HL-60 (cell line): Measurements from ENCODE around the gene ANKFN1.

ENCODE experiments used
- DNase-seq, 2 experiments: peaks; one replicate each; pipeline ENCODE4 v3.0.0-alpha.2; 2010 to 2020; ENCODE audit warnings: low read depth in 1 of 2, low spot score in 1 of 2
- H3K27ac ChIP-seq: fragments of 250-450 bp; sonication (Bioruptor Pico); replicated peaks from 2 replicates; pipeline ENCODE4 v1.5.1; 2020; ENCODE audit warnings: mild to moderate bottlenecking, moderate library complexity
- H3K27me3 ChIP-seq: fragments of 250-450 bp; sonication (Bioruptor Pico); 2 replicates; pipeline ENCODE4 v1.5.1; 2021; ENCODE audit warnings: mild to moderate bottlenecking, moderate library complexity; ENCODE audit not compliant: insufficient read depth, poor library complexity, severe bottlenecking
- H3K4me3 ChIP-seq: replicated peaks from 2 replicates; pipeline ENCODE4 v1.5.1; 2011; ENCODE audit warnings: mild to moderate bottlenecking, control low read depth, low read length; ENCODE audit not compliant: insufficient read depth
- GABPA ChIP-seq: IDR thresholded peaks from 2 replicates; pipeline ENCODE4 v1.6.1; 2012; ENCODE audit warnings: low read depth
- POLR2AphosphoS5 ChIP-seq: IDR thresholded peaks from 2 replicates; pipeline ENCODE4 v1.6.1; 2012; ENCODE audit warnings: low read depth
- REST ChIP-seq: IDR thresholded peaks from 2 replicates; pipeline ENCODE4 v1.6.1; 2012; ENCODE audit warnings: low read depth; ENCODE audit not compliant: insufficient replicate concordance
- SPI1 ChIP-seq: IDR thresholded peaks from 2 replicates; pipeline ENCODE4 v1.6.1; 2012; ENCODE audit warnings: low read depth, mild to moderate bottlenecking, borderline replicate concordance
- TF ChIP-seq, protein P1 (sequence below): IDR thresholded peaks from one replicate; pipeline ENCODE4 v1.5.1; 2011; ENCODE audit warnings: low read length, control low read depth, inconsistent platforms; ENCODE audit not compliant: insufficient read depth

Gene ANKFN1

DNA sequence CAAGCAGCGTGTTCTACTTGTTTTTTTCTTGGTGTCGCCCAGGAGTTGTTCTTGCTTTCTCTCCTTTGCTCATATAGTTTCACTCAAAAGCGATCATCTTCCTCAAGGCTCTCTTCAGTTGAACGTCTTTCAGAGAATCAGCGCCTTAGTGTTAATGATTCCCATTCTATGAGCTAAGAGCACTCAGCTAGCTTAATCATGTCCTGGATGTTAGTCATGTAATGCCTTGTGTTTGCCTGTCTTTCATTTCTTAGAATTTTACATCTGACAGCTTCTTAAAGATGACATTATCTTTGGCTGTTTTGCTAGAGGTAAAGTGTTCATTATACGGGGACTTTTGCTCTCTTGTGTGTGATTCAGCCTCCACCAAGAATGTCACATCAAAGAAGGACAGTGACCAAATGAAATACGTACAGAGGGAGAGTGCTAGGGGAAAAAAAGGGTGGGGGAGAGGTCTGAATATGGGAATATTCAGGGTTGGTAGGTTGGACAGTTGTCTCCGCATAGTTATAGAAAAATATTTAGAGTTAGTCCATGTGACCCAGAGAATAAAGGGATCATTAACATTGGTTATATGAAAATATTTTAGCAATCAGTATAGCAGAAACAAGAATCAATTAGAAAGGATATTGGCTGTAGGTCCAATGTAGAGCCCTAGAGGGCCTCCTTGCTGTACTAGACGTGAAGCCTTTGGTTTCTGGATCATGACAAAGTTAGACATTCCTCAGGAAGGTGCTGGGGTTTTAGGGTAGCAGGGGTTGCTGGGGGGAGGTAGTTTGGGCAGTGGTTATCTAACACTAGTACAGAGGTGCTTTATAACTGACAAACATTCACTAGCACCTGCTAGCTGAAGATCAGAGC, 31.9 kb upstream of the ANKFN1 start:
- peak in 1 of 2 experiments; percentile 5 for DNase-seq
- no peak for TF ChIP-seq REST
- TF ChIP-seq, protein P1, sequence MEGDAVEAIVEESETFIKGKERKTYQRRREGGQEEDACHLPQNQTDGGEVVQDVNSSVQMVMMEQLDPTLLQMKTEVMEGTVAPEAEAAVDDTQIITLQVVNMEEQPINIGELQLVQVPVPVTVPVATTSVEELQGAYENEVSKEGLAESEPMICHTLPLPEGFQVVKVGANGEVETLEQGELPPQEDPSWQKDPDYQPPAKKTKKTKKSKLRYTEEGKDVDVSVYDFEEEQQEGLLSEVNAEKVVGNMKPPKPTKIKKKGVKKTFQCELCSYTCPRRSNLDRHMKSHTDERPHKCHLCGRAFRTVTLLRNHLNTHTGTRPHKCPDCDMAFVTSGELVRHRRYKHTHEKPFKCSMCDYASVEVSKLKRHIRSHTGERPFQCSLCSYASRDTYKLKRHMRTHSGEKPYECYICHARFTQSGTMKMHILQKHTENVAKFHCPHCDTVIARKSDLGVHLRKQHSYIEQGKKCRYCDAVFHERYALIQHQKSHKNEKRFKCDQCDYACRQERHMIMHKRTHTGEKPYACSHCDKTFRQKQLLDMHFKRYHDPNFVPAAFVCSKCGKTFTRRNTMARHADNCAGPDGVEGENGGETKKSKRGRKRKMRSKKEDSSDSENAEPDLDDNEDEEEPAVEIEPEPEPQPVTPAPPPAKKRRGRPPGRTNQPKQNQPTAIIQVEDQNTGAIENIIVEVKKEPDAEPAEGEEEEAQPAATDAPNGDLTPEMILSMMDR, result peak; percentile 0
- no peak overlapping the region for H3K27ac ChIP-seq
- H3K27me3 ChIP-seq, result no peaks in the 10 kb centered on the region
- H3K4me3 ChIP-seq, result no peak overlapping the region

GRCh38 chr17:56125830-56126819, 27.1 kb upstream of the ANKFN1 start:
- H3K27me3 ChIP-seq, result no peaks in the 10 kb centered on the region
- no peak overlapping the region for H3K27ac ChIP-seq
- peak in 1 of 2 experiments; percentile 60 for DNase-seq
- no peak overlapping the region for H3K4me3 ChIP-seq
- no peak for TF ChIP-seq SPI1
- TF ChIP-seq, protein P1, result peak; percentile 33

- TF ChIP-seq GABPA (no peak), SPI1 (no peak), POLR2AphosphoS5 (no peak), REST (no peak)
- TF ChIP-seq, protein P1, result no peak
- Histone ChIP-seq H3K27me3 (no peaks in the 10 kb centered on the region), H3K4me3 (no peak overlapping the region), H3K27ac (no peak overlapping the region)
- DNase-seq, result no peak
These were observed 23.2 kb upstream of the ANKFN1 start for GRCh38 chr17:56130026-56130425.
